ENCODE data around the gene CENPH. TPM values are rescaled to one million over a fixed set of nuclear protein-coding genes. Genes with fewer than 3 reads are reported as not detected.

Gene CENPH
- total RNA-seq, 4 donors from 2014 or later = 1.3 to 6.3 (median 4.1) TPM

- Histone ChIP-seq H3K9me3 (no peaks in the 10 kb centered on the region), H3K27me3 (no peaks in the 10 kb centered on the region), H3K4me1 (peaks cover 0 to 28% (median 14%) of the 10 kb centered on the region in 4 donors), H3K36me3 (peaks cover 0 to 36% (median 0%) of the 10 kb centered on the region in 3 donors), H3K27ac (no peak overlapping the region), H3K4me3 (no peak overlapping the region)
- DNase-seq (ENCODE audit: low spot score in 2 of 2) = no peak
- TF ChIP-seq CTCF (IDR thresholded peaks at IDR 0.05) (no peak), EP300 (IDR thresholded peaks at IDR 0.05) (no peak), POLR2A (IDR thresholded peaks at IDR 0.05) (no peak)
- 75 to 85% methylated on average over 3 of the region's 3 CpGs for WGBS, 2 donors
These were observed 48.5 kb downstream of the CENPH start for GRCh38 chr5:69237877-69238276.

GRCh38 chr5:69238760-69239251 is 49.4 kb downstream of the CENPH start:
- H3K27me3 ChIP-seq = no peaks in the 10 kb centered on the region
- no peak for DNase-seq (ENCODE audit: low spot score in 2 of 2)
- no peaks in the 10 kb centered on the region for H3K9me3 ChIP-seq
- peaks cover 0 to 36% (median 0%) of the 10 kb centered on the region in 3 donors for H3K36me3 ChIP-seq
- TF ChIP-seq POLR2A (IDR thresholded peaks at IDR 0.05) (no peak), CTCF (IDR thresholded peaks at IDR 0.05) (no peak), EP300 (IDR thresholded peaks at IDR 0.05) (no peak)
- H3K4me1 ChIP-seq = peaks cover 0 to 27% (median 14%) of the 10 kb centered on the region in 4 donors
- WGBS, 2 donors = 82 to 87% methylated on average over 6 of the region's 6 CpGs
- H3K4me3 ChIP-seq = no peak overlapping the region
- H3K27ac ChIP-seq = no peak overlapping the region

GRCh38 chr5:69242215-69242927 is 53.0 kb downstream of the CENPH start:
- H3K4me1 ChIP-seq = peaks cover 0 to 4% (median 2%) of the 10 kb centered on the region in 4 donors
- no peak overlapping the region for H3K4me3 ChIP-seq
- TF ChIP-seq POLR2A (IDR thresholded peaks at IDR 0.05) (no peak), CTCF (IDR thresholded peaks at IDR 0.05) (no peak), EP300 (IDR thresholded peaks at IDR 0.05) (no peak)
- peaks cover 0 to 32% (median 0%) of the 10 kb centered on the region in 3 donors for H3K36me3 ChIP-seq
- no peaks in the 10 kb centered on the region for H3K27me3 ChIP-seq
- H3K9me3 ChIP-seq = no peaks in the 10 kb centered on the region
- no peak overlapping the region for H3K27ac ChIP-seq
- WGBS, 2 donors = 92 to 96% methylated on average over 8 of the region's 8 CpGs
- no peak for DNase-seq (ENCODE audit: low spot score in 2 of 2)

GRCh38 chr5:69245031-69245430 is 55.6 kb downstream of the CENPH start:
- Histone ChIP-seq H3K27me3 (no peaks in the 10 kb centered on the region), H3K27ac (no peak overlapping the region), H3K36me3 (peaks cover 0 to 14% (median 0%) of the 10 kb centered on the region in 3 donors), H3K4me1 (peaks cover 0 to 3% (median 0%) of the 10 kb centered on the region in 4 donors), H3K9me3 (peaks cover 0 to 7% (median 0%) of the 10 kb centered on the region in 4 donors), H3K4me3 (no peak overlapping the region)
- TF ChIP-seq POLR2A (IDR thresholded peaks at IDR 0.05) (no peak), EP300 (IDR thresholded peaks at IDR 0.05) (no peak), CTCF (IDR thresholded peaks at IDR 0.05) (no peak)
- 97 to 98% methylated on average over 5 of the region's 5 CpGs for WGBS, 2 donors
- no peak for DNase-seq (ENCODE audit: low spot score in 2 of 2)

- no peak overlapping the region for H3K27ac ChIP-seq
- no peak for DNase-seq (ENCODE audit: low spot score in 2 of 2)
- no peaks in the 10 kb centered on the region for H3K4me1 ChIP-seq
- H3K36me3 ChIP-seq = peaks cover 0 to 13% (median 0%) of the 10 kb centered on the region in 3 donors
- peaks cover 0 to 7% (median 0%) of the 10 kb centered on the region in 4 donors for H3K9me3 ChIP-seq
- WGBS, 2 donors = 90 to 95% methylated on average over 2 of the region's 2 CpGs
- TF ChIP-seq EP300 (IDR thresholded peaks at IDR 0.05) (no peak), CTCF (IDR thresholded peaks at IDR 0.05) (no peak), POLR2A (IDR thresholded peaks at IDR 0.05) (no peak)
- no peaks in the 10 kb centered on the region for H3K27me3 ChIP-seq
- no peak overlapping the region for H3K4me3 ChIP-seq
These were observed 58.6 kb downstream of the CENPH start for GRCh38 chr5:69248019-69248418.

All from tibial nerve (tissue), 4 donors.